Stimulated activated CD8-positive, alpha-beta memory T cell treated with anti-CD3 and anti-CD28 coated beads, Interleukin-7, amount 100 ng/mL, for 4 hours (primary cell): ENCODE results near the gene FXYD4.

Source experiments
- DNase-seq, 2 donors: peaks; one replicate each; pipeline ENCODE4 v3.0.0-alpha.2; 2020; ENCODE audit warnings: low read depth in 2 of 2

FXYD4 gene

DNA sequence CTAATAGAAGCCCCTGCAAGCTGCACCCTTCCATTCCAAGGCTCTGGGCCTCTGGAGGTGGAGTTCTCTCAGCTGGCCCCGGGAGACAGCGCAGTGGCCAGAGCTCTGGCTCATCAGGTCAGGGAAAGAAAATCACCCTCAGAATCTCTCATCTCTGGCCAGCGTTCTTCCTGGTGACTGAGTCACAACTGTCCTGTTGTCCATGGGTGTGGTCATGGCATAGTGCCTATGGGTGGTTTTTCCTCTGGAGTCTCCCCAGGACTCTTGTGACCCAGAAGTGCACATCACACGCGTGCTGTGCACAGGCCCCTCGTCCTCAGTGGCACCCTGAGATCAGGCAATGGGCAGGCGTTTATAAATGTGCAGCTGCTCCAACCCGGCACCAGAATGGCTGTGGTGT is 27.4 kb upstream of the FXYD4 start:
- DNase-seq = no peak

DNA sequence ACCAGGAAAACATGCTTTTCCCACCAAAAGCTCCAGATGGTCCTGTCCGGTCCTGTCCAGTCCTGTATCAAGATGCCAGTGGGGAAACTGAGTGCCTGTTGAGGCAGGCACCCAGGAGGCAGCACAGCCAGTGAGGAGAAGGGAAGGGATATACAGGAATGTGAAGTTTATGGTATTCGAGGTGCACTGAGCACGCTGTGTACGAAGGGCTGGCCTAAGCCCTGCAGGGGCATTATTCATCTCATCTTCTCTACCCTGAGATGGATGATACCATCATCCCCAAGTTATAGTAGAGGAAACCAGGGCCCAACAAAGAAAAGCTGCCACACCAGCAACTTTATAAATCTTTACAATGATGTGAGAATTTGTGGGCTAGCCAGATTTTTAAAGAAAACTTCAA is 23.4 kb upstream of the FXYD4 start:
- no peak for DNase-seq

DNA sequence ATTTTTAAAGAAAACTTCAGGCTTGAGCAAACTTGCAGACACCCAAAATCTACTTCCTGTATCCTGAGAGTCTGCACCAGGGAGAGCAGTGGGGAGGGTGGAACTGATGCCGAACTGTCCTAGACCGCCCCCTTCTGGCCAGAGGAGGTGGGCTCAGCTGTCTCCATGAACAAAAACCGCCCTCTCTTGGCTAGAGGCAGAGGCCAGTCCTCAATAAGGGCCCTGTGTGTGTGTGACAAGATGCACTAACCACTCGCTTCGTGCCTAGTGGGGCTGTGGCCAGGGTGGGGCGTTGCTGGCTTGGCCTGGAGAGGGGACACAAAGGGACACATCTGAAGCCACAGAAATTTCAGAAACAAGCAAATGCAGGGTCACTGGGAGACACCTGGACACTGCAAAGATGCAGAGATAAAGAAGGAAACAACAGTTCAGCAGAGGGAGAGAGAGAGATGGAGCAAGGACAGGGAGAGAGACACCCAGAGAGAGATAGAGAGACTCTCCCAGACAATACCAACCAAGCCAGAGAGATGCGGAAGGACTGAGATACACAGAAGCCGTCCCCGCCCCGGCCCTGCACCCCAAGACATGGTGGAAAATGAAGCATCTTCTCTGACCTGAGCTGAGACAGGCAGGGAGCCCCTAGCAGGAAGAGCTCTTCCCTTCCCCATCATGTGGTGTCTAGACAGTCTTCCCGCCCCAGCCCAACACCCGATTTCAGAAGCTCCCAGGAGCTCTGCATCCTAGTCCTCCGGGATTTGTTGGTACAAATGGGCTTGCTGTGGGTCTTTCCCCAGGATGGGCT is 22.7 kb upstream of the FXYD4 start:
- DNase-seq = peak; percentile 63 to 67

GRCh38 chr10:43350156-43350555 is 21.3 kb upstream of the FXYD4 start:
- no peak for DNase-seq

DNA sequence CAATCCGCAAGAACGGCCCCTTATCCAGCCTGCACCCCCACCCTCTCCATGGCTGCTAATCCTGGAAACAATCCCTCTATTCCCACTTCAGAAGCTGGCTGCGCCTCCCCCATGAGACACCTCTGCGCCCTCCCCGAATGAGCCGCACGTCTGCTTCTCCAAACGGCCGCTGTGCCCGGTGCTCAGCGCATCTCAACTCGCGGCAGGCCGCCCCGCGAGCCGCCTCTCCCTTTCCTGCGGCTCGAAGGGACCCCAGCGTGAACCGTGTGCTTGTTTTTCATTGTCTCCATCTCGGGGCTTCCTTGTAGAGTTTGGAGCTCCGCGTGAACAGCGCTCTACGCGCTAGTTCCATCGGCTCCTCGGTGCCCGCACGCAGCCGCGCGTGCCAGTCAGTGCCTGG is 20.8 kb upstream of the FXYD4 start:
- DNase-seq = no peak

GRCh38 chr10:43351301-43351700 is 20.1 kb upstream of the FXYD4 start:
- DNase-seq = no peak

DNA sequence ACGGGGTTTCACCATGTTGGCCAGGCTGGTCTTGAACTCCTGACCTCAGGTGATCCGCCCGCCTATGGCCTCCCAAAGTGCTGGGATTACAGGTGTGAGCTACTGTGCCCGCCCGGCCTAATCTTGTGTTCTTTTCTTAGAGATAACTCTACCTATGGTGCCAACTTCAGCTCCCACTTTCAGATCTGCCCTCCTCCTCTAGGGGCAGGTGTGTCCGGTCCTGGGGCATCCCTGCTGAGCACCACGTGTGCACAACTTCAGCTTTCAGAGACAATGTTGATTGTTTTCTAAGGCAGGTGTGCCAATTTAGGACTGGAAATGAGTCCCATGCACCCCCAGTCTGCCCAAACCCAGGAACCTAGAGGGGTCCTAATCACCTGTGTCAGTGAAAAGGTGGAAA is 18.5 kb upstream of the FXYD4 start:
- no peak for DNase-seq

DNA sequence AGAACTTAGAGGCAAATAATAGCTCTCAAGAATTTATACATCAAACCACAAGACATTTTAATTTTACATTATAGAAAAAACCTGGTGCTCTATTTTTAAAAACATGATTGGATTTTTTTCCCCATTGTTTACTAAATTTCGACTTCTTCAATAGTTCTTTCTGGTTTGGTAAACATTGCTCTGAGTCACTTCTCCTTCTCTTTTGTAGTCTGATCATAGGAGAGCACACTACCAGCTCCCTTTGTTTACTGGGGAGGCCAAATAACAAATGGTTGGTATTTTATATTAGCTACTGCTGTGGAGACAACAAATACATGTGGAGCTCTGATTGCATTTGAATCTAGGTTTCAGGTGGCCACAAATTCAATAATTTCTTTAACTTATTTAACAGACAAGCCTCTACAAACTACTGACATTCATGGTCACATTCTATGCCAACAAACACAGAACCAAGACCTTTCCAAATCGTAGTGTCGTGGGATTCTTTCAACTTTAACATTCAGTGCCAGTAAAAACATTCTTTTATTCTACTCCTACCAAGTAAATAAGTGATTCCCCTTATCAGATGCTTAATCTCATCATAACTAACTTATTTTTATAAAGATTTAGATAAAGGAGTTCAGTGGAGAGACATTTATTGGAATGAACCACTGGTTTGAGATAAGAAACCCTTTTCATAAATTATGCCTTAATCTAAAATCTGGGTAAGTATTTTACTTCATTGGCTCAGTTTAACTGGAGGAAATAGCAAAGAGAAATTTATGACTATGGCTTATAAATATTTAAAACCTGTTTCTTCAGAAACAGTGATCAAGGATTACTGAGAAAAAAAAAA is 17.7 kb upstream of the FXYD4 start:
- DNase-seq = no peak

- no peak for DNase-seq
Measured at GRCh38 chr10:43354330-43354635, 17.2 kb upstream of the FXYD4 start.

DNA sequence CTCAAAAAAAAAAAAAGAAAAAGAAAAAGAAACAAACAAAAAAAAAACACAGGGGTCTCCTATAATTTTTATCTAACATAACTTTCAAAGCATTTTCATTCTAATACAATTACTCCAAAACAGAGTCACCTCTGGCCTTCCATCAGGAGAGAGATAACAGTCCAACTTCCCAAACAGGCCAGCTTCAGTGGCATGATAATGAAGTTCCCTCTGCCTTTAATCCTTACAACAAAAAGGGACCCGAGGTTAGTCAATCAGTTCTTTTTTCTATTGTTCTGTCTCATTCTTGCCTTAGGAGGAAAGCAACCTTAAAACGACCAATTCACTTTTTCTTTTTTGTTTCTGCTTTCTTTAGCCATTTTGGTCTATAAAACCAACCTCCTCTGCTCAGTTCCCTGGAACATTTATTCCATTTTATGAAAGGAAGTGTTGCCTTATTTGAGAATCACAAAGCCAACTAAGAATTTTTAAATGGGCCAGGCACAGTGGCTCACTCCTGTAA is 16.5 kb upstream of the FXYD4 start:
- DNase-seq = no peak

DNA sequence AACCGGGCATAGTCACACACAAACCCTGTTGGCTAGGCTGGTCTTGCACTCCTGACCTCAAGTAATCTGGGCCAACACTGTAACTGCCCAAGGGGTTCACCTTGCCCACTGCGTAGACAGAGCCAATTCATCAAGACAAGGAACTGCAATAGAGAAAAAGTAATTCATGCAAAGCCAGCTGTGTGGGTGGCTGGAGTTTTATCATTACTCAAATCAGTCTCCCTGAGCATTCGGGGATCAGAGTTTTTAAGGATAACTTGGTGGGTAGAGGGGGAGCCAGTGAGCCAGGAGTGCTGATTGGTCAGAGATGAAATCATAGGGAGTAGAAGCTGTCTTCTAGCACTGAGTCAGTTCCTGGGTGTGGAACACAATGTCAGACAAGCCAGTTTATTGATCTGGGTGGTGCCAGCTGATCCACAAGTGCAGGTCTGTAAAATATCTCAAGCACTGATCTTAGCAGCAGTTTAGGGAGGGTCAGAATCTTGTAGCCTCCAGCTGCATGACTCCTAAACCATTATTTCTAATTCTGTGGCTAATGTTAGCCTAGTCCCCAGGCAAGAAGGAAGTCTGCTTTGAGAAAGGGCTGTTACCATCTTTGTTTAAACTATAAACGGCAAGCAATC is 15.6 kb upstream of the FXYD4 start:
- DNase-seq = no peak

- no peak for DNase-seq
Measured at GRCh38 chr10:43360086-43360485, 11.3 kb upstream of the FXYD4 start.

- DNase-seq = peak; percentile 7 to 21
Measured at GRCh38 chr10:43361547-43362190, 9.8 kb upstream of the FXYD4 start.

GRCh38 chr10:43362191-43362839 is 9.1 kb upstream of the FXYD4 start:
- DNase-seq = peak; percentile 93 to 97

GRCh38 chr10:43365001-43365400 is 6.4 kb upstream of the FXYD4 start:
- DNase-seq = no peak

GRCh38 chr10:43369921-43370320 is 1.5 kb upstream of the FXYD4 start:
- no peak for DNase-seq

DNA sequence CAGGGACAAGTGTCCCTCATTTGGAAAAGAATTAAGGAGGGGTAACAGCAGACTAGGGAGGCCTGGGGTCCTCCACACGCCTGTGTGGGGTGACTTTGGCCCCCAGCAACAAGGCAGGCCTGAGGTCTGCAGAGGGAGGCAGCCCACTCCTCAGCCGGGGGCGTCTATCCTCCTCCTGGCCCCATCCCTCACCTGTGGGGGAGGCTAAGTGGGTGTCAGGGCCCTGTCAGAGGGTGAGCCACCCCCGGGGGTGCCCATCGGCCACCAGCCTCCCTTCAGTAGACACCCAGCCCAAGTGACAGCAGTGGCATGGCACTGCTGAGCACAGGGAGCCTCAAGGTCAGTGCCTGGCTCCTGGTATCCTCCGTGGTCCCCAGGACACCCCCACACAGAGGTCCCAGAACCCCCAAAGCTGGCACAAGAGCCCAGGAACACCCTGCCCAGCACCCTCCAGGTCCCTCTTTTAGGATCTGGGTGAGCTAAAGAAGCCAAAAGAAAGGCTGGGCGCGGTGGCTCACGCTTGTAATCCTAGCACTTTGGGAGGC is 693 bp upstream of the FXYD4 start:
- DNase-seq = no peak

GRCh38 chr10:43372765-43373361 is 1.4 kb downstream of the FXYD4 start:
- DNase-seq = no peak

- DNase-seq = no peak
Measured at GRCh38 chr10:43373461-43373860, 2.0 kb downstream of the FXYD4 start.

DNA sequence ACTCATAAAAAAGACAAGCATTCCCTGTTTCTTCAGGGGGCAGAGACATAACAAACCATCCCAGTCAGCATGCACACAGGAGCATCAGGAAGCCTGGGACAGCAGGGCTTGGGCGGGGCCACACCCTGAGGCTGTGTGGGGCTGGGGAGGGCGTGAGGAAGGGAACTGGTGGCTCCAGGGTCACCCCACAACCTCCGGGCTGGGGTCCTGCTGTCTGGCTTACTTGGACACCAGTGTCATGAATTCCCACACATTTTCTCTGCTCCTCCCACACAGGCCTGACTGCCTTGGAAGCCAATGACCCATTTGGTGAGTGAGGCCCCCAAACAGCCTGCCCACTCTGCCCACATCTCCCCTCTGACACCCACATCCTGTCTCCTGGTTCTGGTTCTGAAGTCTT is 2.8 kb downstream of the FXYD4 start:
- DNase-seq = no peak
